GM21360 (cell line): ENCODE results near the gene VAV1.

Experiments used
- ATAC-seq: cut with Tn5 transposase; IDR thresholded peaks from one replicate; pipeline ENCODE4 v1.9.1; 2021; ENCODE audit warnings: mild to moderate bottlenecking, moderate library complexity; ENCODE audit not compliant: unreplicated experiment

The VAV1 gene, protein sequence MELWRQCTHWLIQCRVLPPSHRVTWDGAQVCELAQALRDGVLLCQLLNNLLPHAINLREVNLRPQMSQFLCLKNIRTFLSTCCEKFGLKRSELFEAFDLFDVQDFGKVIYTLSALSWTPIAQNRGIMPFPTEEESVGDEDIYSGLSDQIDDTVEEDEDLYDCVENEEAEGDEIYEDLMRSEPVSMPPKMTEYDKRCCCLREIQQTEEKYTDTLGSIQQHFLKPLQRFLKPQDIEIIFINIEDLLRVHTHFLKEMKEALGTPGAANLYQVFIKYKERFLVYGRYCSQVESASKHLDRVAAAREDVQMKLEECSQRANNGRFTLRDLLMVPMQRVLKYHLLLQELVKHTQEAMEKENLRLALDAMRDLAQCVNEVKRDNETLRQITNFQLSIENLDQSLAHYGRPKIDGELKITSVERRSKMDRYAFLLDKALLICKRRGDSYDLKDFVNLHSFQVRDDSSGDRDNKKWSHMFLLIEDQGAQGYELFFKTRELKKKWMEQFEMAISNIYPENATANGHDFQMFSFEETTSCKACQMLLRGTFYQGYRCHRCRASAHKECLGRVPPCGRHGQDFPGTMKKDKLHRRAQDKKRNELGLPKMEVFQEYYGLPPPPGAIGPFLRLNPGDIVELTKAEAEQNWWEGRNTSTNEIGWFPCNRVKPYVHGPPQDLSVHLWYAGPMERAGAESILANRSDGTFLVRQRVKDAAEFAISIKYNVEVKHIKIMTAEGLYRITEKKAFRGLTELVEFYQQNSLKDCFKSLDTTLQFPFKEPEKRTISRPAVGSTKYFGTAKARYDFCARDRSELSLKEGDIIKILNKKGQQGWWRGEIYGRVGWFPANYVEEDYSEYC

DNA sequence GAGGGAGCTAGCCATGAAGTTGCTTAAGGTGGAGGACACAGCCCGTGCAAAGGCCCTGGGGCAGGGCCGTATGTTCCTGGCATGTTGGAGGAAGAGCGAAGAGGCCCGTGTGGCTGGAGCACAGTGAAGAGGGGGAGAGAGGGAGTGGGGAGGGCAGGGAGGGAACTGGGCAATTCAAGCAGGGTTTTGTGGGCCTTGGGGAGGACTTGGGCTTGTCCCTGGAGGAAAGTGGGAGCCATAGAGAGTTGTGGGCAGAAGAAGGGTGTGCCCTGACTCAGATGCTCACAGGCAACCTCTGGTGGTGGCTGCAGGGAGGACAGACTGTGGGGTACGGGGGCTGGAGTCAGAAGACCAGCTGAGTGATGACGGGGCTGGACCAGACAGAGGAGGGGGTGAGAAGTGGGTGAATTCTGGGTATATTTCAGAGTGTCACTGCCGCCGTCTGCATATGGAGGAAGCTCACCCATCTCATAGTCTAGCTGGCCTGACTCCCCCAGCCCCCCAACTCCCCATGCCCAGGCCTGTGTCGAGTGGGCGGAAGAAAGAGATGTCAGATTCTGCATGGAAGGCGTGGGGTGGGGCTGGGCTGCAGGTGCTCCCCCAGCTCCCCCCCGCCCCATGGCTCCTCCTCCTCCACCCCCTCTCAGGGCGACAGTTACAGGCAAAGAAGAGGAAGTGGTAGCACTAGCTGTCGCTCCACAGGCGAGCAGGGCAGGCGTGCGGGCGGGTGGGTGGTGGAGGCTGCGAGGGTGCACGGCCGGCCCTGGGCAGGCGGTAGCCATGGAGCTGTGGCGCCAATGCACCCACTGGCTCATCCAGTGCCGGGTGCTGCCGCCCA, at the start of gene VAV1:
VAV1 (plus strand) TSS at position 681 of the 838 bp plus-strand sequence; CDS start at position 781, 100 bp downstream.
- no peak for ATAC-seq

DNA sequence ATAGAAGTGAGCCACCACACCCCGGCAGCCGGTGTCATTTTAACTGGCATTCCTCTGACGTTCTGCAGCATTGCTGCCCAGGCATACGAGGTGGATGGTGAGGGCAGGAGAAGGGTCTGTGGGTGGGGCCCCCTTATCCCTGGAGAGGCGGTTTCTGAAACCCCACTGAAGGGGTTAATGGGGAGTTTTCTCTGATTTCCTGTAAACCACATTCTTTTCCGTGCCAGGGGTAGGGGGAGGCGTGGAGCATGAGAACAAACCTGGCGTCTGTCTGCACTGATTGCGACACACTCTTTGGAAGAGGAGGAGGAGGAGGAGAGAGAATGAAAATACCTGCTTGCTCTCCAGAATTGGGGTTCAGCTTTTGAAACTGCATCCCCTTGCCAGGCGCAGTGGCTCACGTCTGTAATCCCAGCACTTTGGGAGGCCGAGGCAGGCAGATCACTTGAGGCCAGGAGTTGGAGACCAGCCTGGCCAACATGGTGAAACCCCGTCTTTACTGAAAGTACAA, 49.3 kb upstream of the VAV1 start:
- no peak for ATAC-seq

DNA sequence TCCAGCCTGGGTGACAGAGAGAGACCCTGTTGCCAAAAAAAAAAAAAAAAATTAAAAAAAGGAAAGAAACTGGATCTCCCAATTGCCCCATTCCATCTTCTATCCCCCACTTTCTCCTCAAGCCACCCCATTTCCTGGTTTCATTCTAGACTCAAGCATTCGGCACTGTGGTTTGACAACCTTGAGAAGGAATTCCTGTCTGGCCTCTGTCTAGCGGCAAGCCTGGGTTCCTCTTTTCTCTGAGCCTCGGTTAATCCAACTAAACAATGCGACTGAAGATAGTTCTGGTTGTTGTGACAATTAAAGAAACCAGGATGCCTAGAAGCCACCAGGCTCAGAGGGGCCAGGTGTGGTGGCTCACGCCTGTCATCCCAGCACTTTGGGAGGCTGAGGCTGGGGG, 48.8 kb upstream of the VAV1 start:
- ATAC-seq = no peak

DNA sequence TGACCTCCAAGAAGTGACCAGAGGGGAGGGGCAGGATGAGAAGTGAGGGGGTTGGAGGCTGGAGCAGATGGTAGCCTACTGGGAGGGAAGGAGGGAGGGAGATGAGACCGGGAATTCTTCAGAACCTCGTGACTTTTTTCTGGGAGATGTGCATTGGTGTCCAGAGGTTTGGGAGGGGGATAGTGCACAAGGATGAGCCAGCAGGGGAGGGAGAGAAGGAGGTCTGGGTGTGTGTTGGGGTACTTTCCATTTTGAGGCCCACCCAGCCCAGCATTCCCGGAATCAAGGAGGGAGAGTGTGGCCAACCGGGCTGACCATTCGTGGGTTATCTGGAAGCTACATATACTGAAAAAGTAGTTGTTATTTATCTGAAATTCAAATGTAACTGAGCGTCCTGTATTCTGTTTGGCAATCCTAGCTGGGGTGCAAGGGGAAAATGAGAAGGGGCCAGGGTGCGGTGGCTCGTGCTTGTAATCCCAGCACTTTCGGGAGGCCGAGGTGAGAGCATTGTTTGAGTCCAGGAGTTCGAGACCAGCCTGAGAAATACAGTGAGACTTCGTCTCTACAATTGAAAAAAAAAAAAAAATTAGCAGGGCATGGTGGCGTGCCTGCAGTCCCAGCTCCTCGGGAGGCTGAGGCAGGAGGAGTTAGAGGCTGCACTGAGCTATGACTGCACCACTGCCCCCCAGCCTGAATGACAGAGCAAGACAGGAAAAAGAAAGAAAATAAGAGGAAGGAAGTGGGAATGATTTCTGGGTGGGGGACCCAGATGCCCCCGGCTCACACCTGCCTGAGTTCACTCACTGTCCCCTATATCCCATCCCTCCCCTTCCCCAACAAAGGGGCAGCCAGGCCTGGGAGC, 47.6 kb upstream of the VAV1 start:
- no peak for ATAC-seq

DNA sequence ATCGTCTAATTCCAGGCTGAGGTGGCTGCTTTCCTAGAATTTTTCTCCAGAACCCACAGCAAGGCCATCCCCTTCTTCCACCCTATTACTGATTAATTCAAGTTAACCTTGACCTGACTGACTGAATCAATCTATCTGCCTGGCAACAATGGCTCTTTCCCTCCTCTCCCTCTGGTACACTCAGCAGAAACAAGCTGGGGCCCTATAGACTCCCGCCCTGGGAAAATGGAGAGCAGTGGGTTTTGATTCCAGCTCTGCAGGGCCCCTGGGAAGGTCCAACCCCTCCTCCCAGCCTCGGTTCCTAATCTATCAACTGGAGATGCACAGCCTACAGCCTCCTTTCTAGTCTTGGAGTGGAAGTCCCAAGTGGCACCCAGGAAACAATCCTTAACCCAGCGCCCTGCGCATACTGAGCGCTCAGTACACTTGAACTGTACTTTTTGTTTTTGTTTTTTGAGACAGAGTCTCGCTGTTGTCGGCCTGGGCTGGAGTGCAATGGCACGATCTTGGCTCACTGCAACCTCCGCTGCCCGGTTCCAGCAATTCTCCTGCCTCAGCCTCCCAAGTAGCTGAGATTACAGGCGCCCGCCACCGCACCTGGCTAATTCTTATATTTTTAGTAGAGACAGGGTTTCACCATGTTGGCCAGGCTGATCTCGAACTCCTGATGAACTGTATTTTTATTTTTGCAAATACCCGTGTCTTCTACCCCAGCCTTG, 46.8 kb upstream of the VAV1 start:
- no peak for ATAC-seq

DNA sequence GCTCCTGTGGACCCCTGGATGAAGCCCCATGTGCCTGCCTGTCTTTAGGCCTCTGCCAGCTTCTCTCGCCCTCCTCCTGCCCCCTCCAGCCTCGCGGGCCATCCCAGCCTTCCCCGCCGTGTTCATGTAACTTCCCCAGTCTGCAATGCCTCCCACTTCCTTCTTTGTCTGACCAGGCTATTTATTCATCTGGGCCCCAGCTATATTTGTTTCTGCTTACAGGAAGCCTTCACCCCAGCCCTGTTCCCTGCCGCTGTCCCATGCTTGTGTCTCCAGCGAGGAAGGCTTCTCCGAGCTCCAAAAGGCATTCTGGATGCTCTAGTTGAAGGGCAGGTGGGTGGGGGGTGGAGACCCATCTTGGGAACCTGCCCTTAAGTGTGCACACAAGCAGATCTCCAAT, 44.2 kb upstream of the VAV1 start:
- ATAC-seq = no peak

DNA sequence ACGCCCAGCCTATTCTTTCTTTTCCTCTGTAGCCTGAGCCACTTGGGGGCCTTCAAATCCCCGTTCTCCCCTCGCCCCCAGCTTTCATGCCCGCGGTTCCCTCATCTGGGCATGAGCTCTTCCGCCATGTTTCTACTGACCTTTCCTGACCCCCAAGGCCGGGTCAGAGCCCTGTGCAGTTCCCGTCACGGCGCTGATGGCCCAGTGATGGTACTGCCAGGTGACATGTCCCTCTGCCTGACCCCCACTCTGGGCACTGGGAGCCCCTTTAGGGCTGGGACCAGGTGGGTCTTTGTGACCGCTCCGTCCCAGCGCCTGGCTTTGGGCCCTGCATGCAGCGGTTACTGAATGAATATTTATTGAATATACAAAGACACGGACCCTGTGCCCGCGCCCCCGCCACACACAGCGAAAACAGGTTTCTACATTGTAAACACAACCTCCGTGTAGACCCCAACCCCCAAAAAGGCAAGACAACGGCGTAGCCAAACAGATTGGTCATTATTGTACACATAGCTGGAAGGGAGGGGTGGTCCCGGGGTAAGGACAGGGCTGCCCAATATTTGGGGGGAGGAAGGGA, 42.8 kb upstream of the VAV1 start:
- ATAC-seq = no peak

DNA sequence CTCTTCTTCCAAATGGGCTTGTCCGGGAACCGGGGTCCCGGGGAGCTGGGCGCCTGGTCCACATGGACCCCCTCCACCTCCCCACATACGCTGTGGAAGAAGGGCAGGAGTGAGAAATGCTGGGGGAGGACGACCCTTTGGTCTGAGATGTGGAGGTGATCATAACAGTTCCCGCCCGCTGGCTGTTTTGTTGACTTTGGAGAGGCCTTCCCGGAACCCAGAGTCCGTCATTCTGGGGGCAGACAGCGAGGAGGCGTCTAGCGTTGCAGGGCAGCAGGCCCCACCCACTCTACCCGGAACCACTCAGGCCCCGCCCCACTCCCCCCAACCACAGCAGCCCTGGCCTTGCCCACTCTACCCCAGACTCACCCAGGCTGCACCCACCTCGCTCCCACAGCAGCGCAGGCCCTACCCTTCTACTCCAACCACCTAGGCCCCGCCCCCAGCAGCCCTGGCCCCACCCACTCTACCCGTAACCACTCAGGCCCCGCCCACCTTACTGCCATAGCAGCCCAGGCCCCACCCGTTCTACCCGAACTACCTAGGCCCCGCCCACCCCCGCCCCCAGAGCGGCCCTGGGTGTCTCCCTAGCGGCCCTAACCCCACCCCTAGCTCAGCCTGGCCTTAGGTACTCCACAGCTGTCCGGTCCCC, 42.2 kb upstream of the VAV1 start:
- ATAC-seq = no peak

DNA sequence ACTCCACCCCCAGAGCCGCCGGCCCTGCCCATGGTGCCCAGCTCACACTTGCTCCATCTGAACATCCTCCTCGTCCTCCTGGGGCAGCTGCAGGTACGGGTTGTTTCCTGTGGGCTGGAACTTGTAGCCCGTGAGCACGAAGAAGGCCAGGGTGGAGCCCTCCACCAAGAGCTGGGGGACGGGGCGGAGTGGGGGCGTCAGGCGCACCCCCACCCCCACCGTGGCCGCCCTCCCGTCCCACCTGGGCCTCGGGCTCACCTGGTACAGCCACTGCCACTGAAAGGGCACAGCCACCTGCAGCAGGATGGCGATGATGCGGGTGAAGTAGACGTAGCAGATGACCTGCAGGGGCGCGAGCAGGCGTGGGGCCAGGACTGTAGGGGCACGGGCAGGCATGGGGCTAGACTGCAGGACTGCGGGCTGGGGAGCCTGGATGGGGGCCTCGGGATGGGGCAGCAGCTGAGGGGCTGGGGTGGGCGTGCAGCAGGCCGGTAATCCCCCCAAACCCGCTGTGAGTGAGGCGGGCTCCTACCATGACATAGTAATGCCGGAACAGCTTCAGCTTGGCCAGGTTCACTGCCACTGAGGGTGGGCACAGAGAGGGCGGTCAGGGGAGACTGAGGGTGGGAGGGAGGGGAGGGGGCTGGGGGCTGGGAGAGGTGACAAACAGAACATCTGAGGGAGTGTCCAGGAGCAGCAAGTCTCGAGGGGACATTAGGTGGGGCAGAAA, 41.4 kb upstream of the VAV1 start:
- no peak for ATAC-seq

DNA sequence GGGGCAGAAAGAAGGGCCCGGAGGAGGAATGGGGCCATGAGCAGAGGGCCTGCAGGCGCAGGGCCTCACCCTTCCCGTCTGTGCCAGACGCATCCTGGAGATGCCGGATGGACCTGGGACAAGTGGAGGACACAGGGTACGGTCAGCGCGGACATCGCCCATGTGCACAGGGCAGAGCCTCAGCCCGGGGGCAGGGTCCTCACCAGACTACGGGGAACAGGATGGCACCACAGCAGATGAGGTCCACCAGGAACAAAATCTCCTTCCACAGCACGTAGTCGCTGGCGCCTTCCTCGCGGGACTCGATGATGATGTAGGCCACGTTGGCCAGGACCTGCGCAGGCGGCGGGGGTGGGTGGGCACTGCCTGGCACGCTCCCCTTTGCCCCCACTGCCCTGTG, 40.7 kb upstream of the VAV1 start:
- no peak for ATAC-seq

DNA sequence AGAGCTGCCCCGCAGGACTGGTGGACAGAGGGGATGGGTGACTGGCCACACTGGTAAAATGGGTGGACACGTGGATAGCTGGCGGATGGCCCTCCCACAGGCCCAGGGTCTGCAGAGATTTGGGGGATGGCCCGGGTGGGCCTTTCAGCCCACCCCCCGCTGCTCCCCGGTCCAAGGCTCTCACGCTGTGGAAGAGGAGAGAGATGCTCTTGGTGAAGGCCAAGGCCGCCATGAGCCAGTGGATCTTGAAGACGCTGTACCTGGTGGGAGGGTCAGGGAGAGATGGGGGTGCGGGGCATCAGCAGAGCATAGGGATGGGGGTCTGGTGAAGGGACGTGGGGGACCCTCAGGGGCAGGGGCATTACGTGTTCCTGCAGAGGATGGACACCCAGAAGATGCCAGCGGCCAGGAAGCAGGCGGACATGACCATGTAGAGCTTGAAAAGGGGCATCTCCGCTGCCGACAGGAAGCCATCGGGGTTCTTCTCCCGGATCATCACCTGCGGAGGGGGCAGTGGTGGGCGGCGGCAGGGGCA, 39.6 kb upstream of the VAV1 start:
- no peak for ATAC-seq

DNA sequence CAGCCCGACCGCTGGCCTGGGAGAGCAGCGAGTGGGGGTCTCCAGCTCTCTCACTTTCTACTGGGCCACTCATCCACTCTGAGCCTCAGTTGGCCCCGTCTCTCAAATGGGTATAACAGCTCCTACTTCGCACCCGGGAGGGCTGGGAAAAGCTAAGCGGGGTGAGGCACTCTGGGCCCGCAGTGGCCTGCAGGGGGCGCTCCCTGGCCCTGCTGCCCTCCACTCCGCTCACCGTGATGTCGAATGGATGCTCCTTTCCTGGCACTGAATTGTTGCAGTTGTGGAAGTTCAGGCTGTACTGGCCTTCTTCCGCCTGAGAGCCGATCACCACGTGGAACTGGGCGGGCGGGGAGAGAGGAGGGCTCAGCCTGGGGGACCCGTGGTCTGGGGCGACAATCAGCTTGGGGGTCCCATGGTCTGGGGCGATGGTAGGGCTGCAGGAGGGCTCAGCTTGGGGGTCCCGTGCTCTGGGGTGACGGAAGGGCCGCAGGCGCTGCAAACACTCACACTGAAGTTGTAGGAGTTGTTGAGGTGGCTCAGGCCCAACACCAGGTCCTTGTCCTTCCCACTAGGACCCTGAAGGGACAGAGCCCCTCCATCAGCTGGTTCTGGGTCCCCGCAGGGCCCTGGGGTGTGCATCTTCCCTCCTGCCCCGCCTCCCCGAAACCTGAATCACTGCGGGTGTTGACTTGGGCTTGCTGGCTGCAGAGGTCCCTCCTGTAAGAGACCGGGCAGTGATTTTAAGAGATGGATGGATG, 39.0 kb upstream of the VAV1 start:
- ATAC-seq = no peak

DNA sequence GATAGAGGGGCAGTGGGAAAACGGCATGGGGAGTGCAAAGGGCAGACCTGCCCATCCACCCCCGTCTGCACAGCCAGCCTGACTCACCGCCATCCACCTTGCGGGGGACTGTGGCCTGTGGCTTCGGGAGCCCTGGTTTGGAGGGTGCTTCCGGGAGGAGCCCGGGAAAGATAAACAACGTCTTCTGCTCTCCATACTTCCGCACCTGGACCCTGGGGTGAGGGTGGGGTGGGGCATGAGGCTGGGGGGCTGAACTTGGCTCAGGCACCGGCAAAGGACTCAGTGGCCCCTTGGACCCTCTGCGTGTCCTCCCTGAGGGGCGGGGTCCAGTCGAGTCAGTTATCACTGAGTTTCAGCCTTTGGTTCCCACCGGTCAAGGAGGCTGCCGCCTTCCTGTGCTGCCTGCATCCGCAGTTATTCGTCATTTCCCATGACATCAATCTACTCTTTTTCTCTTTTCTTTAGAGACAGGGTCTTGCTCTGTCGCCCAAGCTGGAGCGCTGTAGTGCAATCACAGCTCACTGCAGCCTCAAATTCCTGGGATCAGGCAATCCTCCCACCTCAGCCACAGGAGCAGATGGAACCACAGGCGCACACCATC, 38.3 kb upstream of the VAV1 start:
- ATAC-seq = no peak

DNA sequence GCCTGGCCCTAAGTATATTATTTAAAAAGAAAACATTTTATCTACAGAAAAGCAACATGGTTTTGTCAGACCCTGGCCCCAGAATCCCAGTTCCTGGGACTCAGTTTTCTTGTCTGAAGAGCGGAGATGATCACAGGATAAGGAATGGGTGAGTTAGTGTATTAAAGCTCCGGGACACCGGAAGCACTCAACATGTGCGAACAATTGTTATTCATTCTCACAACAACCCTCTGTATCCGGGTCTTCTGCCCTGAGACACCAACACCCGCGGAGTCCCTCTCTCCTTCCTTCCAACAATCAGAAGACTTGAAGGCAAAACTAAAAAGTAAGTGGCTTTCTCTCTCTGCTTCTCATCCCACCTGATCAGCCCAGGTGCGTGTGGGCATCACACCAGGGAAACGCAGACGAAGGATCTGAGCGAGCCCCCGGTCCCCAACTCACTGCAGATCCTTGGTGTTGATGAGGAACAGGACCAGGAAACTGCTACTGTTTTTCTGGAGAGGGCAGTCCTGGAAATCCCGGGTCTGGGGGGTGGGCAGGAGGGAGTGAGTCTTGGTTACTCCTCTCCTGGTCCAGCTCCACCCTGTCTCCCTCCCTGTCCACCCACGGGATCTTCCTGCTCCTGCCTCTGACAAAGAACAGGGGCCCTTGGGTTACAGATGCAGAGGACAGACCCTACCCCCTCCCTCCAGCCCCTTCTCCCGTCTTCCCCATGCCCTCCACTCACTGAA, 37.2 kb upstream of the VAV1 start:
- ATAC-seq = no peak

DNA sequence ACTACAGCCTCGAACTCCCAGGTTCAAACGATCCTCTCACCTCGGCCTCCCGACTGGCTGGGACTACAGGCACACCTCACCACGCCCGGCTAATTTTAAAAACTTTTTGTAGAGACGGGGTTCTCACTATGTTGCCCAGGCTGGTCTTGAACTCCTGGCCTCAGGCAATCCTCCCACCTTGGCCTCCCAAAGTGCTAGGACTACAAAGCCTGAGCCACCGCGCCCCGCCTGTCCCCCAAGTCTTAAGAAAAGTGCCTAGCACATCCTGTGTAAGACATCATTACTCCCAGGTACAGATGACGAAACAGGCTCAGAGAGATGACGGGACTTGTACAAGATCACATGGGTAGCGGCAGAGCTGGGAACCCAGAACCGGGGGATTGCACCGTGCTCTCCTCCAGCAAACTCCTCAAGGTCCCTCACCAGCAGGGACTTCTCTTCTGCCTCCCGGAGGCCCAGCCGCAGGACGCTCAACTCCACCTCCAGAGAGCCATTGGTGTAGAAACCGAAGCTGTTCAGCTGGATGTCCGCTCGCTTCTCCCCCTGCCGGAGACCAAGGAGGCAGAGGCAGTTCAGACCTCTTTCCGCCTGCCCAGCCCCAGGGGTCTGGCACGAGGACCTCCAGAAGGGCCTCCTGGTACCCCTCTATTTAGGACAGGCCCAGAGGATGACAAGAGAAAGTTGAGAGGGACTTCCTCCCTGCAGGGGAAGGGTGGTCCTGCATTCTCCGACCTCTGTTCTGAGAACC, 36.2 kb upstream of the VAV1 start:
- ATAC-seq = no peak
